ENCODE data around the gene DLGAP3.
A peak's percentile ranks its signal among the peaks of the same experiment; 100 is the strongest.

DLGAP3 gene

GRCh38 chr1:34928066-34928696 lies 1.3 kb downstream of the DLGAP3 start:
- no peak for DNase-seq

- DNase-seq: no peak
Measured at GRCh38 chr1:34927316-34927715, 2.1 kb downstream of the DLGAP3 start.

GRCh38 chr1:34926894-34927293 lies 2.6 kb downstream of the DLGAP3 start:
- no peak for DNase-seq

- no peak for DNase-seq
Measured at GRCh38 chr1:34926156-34926555, 3.3 kb downstream of the DLGAP3 start.

GRCh38 chr1:34925730-34926129 lies 3.7 kb downstream of the DLGAP3 start:
- DNase-seq: no peak

GRCh38 chr1:34924759-34925555 lies 4.5 kb downstream of the DLGAP3 start:
- peak; percentile 19 to 37 for DNase-seq

- DNase-seq: no peak
Measured at GRCh38 chr1:34923490-34923889, 6.0 kb downstream of the DLGAP3 start.

- peak in 1 of 2 experiments; percentile 8 for DNase-seq
Measured at GRCh38 chr1:34918977-34919561, 10.4 kb downstream of the DLGAP3 start.

GRCh38 chr1:34918386-34918976 lies 11.0 kb downstream of the DLGAP3 start:
- no peak for DNase-seq

GRCh38 chr1:34917017-34917416 lies 12.4 kb downstream of the DLGAP3 start:
- no peak for DNase-seq

- no peak for DNase-seq
Measured at GRCh38 chr1:34916104-34916503, 13.3 kb downstream of the DLGAP3 start.

- no peak for DNase-seq
Measured at GRCh38 chr1:34915521-34915920, 13.9 kb downstream of the DLGAP3 start.

GRCh38 chr1:34914958-34915357 lies 14.5 kb downstream of the DLGAP3 start:
- DNase-seq: no peak

GRCh38 chr1:34911465-34911864 lies 18.0 kb downstream of the DLGAP3 start:
- no peak for DNase-seq

- no peak for DNase-seq
Measured at GRCh38 chr1:34910425-34910824, 19.0 kb downstream of the DLGAP3 start.

GRCh38 chr1:34908369-34908768 lies 21.1 kb downstream of the DLGAP3 start:
- DNase-seq: no peak

- DNase-seq: no peak
Measured at GRCh38 chr1:34907487-34908090, 21.9 kb downstream of the DLGAP3 start.

- no peak for DNase-seq
Measured at GRCh38 chr1:34906756-34907155, 22.7 kb downstream of the DLGAP3 start.

GRCh38 chr1:34906222-34906621 lies 23.2 kb downstream of the DLGAP3 start:
- no peak for DNase-seq

- DNase-seq: no peak
Measured at GRCh38 chr1:34905098-34905459, 24.4 kb downstream of the DLGAP3 start.

- no peak for DNase-seq
Measured at GRCh38 chr1:34904236-34905097, 25.0 kb downstream of the DLGAP3 start.

- DNase-seq: no peak
Measured at GRCh38 chr1:34901919-34902318, 27.5 kb downstream of the DLGAP3 start.
